ENCODE data around the gene FAM107B. TPM values are rescaled to one million over a fixed set of nuclear protein-coding genes. Genes with fewer than 3 reads are reported as not detected.

FAM107B gene
- total RNA-seq, 1 experiment from 2014 or later = 41.6 TPM

GRCh38 chr10:14723052-14723689, 51.5 kb downstream of the FAM107B start:
- H3K4me3 ChIP-seq (replicated peaks in 1 of 2; ENCODE audit: low read depth in 1 of 2, low read length in 2 of 2) = no peak overlapping the region
- CTCF ChIA-PET = no interaction called here
- peaks cover 0 to 4% of the 10 kb centered on the region in 2 experiments; a peak in 1 of 4 replicates for H3K9me3 ChIP-seq (ENCODE audit: control insufficient read depth in 1 of 2, insufficient read depth in 1 of 2, low read depth in 1 of 2, low read length in 2 of 2)
- POLR2A ChIA-PET = no interaction called here
- BruUV-seq (replicated peaks) = no TSS peak
- DNase-seq (ENCODE audit: low read depth, low spot score) (no peak), ATAC-seq (no peak)
- intact Hi-C loops (cut with micrococcal nuclease) = no loop called here
- H3K79me2 ChIP-seq (ENCODE audit: insufficient read depth, low read length) = no peaks in the 10 kb centered on the region
- H3K27me3 ChIP-seq (ENCODE audit: insufficient read depth, low read length) = peaks cover 17% of the 10 kb centered on the region; the same call in 1 of the 2 replicates
- RAD21 ChIA-PET (ENCODE audit: low non-redundant PET in 1 of 2, low total read pairs in 2 of 2, uncharacterized antibody in 2 of 2, unreplicated experiment in 2 of 2) = no interaction called here
- H3K9ac ChIP-seq (ENCODE audit: low read length) = no peak overlapping the region
- TF ChIP-seq POLR2A (IDR thresholded peaks at IDR 0.05; ENCODE audit: borderline replicate concordance, extremely low read depth, insufficient read depth, insufficient read length) (no peak), POLR2AphosphoS5 (IDR thresholded peaks at IDR 0.05; ENCODE audit: low read depth, low read length) (no peak), ATF3 (IDR thresholded peaks at IDR 0.05) (no peak), CEBPB (IDR thresholded peaks at IDR 0.05; ENCODE audit: low read depth) (no peak), ZFX (IDR thresholded peaks at IDR 0.05) (no peak), CTCF (IDR thresholded peaks at IDR 0.05 in 2 of 3, conservative IDR thresholded peaks at IDR 0.05 in 1 of 3; ENCODE audit: borderline replicate concordance in 1 of 3, insufficient read depth in 1 of 3, low read depth in 2 of 3, low read length in 2 of 3) (no peak), MAX (IDR thresholded peaks at IDR 0.05) (no peak), TCF7L2 (IDR thresholded peaks at IDR 0.05; ENCODE audit: borderline replicate concordance, extremely low read depth, insufficient read depth, insufficient read length) (no peak), EZH2 (IDR thresholded peaks at IDR 0.05) (no peak), ZNF274 (IDR thresholded peaks at IDR 0.05; ENCODE audit: low read depth, low read length) (no peak), SIN3A (IDR thresholded peaks at IDR 0.05; ENCODE audit: low read depth) (no peak), RAD21 (IDR thresholded peaks at IDR 0.05; ENCODE audit: low read depth) (no peak), SP1 (IDR thresholded peaks at IDR 0.05; ENCODE audit: low read depth) (no peak), CBX3 (IDR thresholded peaks at IDR 0.05; ENCODE audit: low read depth) (no peak)
- H3K27ac ChIP-seq (ENCODE audit: low read depth, low read length) = no peak overlapping the region
- H3K9me2 ChIP-seq (ENCODE audit: insufficient read depth) = no peaks in the 10 kb centered on the region
- H2AFZ ChIP-seq (ENCODE audit: low read depth, low read length, poor library complexity, severe bottlenecking) = no peak overlapping the region
- no peaks in the 10 kb centered on the region for H3K36me3 ChIP-seq (ENCODE audit: control insufficient read depth in 1 of 2, insufficient read depth in 2 of 2, low read length in 2 of 2)
- H4K20me1 ChIP-seq (ENCODE audit: insufficient read depth) = no peaks in the 10 kb centered on the region
- no peak overlapping the region for H3K4me2 ChIP-seq (ENCODE audit: low read length)
- H3K4me1 ChIP-seq (ENCODE audit: control insufficient read depth in 1 of 2, insufficient read depth in 2 of 2, low read length in 2 of 2) = no peaks in the 10 kb centered on the region
